H1 (cell line): ENCODE data around the gene ZNF518B. TPM values are rescaled to one million over a fixed set of nuclear protein-coding genes. Genes with fewer than 3 reads are reported as not detected.

ENCODE experiments used
- CTCF ChIA-PET: fragments of 300-600 bp; sonication (Branson Sonifier 250); formaldehyde crosslinking; loops from one replicate; lab custom pipeline; 2021; ENCODE audit not compliant: partially characterized antibody; lab: Charles Lee
- POLR2A ChIA-PET: fragments of 300-600 bp; sonication (Branson Sonifier 250); formaldehyde crosslinking; loops from one replicate; lab custom pipeline; 2021; ENCODE audit warnings: inconsistent platforms; ENCODE audit not compliant: partially characterized antibody; lab: Charles Lee
- DNase-seq, 2 experiments: peaks; one replicate each; pipeline versions ENCODE4 v3.0.0 to v3.0.0-alpha.2; 2010 to 2022; ENCODE audit warnings: low spot score in 2 of 2, low read depth in 1 of 2, mixed read lengths in 1 of 2
- FAIRE-seq: peaks from 2 replicates; lab custom pipeline; 2011; peaks lifted over from hg19 to GRCh38; lab: Jason Lieb, UNC
- H2AFZ ChIP-seq: 2 replicates; pipeline ENCODE4 v1.8.1; 2012; ENCODE audit warnings: low read length, inconsistent platforms
- H2AK5ac ChIP-seq: 2 replicates; pipeline ENCODE4 v1.6.1; 2013; ENCODE audit warnings: low read depth, low read length
- H2BK120ac ChIP-seq: replicated peaks from 2 replicates; pipeline ENCODE3; 2013; ENCODE audit warnings: low read depth, low read length, inconsistent platforms
- H2BK12ac ChIP-seq: 2 replicates; pipeline ENCODE4 v1.6.1; 2013; ENCODE audit warnings: low read depth, low read length
- H2BK15ac ChIP-seq: 2 replicates; pipeline ENCODE4 v1.6.1; 2013; ENCODE audit warnings: low read length
- H2BK20ac ChIP-seq: 2 replicates; pipeline ENCODE4 v1.6.1; 2013; ENCODE audit warnings: low read length
- H2BK5ac ChIP-seq: 2 replicates; pipeline ENCODE4 v1.6.1; 2013; ENCODE audit warnings: low read depth, low read length
- H3K14ac ChIP-seq: 2 replicates; pipeline ENCODE4 v1.6.1; 2013; ENCODE audit warnings: inconsistent platforms; ENCODE audit not compliant: insufficient read length
- H3K18ac ChIP-seq: 2 replicates; pipeline ENCODE4 v1.6.1; 2013; ENCODE audit warnings: low read length; ENCODE audit errors: extremely low read depth
- H3K23ac ChIP-seq: 2 replicates; pipeline ENCODE4 v1.6.1; 2013; ENCODE audit warnings: inconsistent platforms; ENCODE audit not compliant: insufficient read length
- H3K23me2 ChIP-seq: 2 replicates; pipeline ENCODE4 v1.6.1; 2013; ENCODE audit warnings: low read depth, low read length
- H3K27ac ChIP-seq: 2 replicates; pipeline ENCODE4 v1.6.1; 2011; ENCODE audit warnings: low read depth, low read length, inconsistent platforms
- H3K27me3 ChIP-seq, 4 experiments: replicated peaks in 1 of 4; 1 replicate in 1 of 4; 2 replicates in 3 of 4; pipeline versions ENCODE4 v1.6.1 to v1.8.1; 2011 to 2013; ENCODE audit warnings: low read length in 3 of 4, mild to moderate bottlenecking in 3 of 4, inconsistent platforms in 2 of 4, mixed read lengths in 2 of 4, moderate library complexity in 1 of 4; ENCODE audit not compliant: control insufficient read depth in 3 of 4, insufficient read depth in 3 of 4; ENCODE audit errors: extremely low read depth in 1 of 4
- H3K36me3 ChIP-seq, 4 experiments: 2 replicates each; pipeline versions ENCODE4 v1.6.1 to v1.8.1; 2011 to 2013; ENCODE audit warnings: mild to moderate bottlenecking in 4 of 4, low read length in 3 of 4, moderate library complexity in 2 of 4, control low read depth in 1 of 4, inconsistent platforms in 1 of 4; ENCODE audit not compliant: insufficient read depth in 4 of 4, control insufficient read depth in 2 of 4
- H3K4ac ChIP-seq: replicated peaks from 2 replicates; pipeline ENCODE3; 2013; ENCODE audit warnings: low read length, low read depth, mixed read lengths, inconsistent platforms; ENCODE audit not compliant: insufficient read length
- H3K4me1 ChIP-seq, 4 experiments: replicated peaks in 1 of 4; 1 replicate in 1 of 4; 2 replicates in 3 of 4; pipeline versions ENCODE4 v1.6.1 to v1.8.1; 2011 to 2013; ENCODE audit warnings: low read length in 3 of 4, inconsistent platforms in 2 of 4, mixed read lengths in 1 of 4; ENCODE audit not compliant: insufficient read depth in 4 of 4, control insufficient read depth in 3 of 4
- H3K4me2 ChIP-seq, 2 experiments: 2 replicates each; pipeline versions ENCODE4 v1.6.1 to v1.8.1; 2011 to 2013; ENCODE audit warnings: low read depth in 2 of 2, low read length in 2 of 2, control low read depth in 1 of 2, inconsistent platforms in 1 of 2, mild to moderate bottlenecking in 1 of 2; ENCODE audit not compliant: insufficient read depth in 1 of 2
- H3K4me3 ChIP-seq, 4 experiments: fragments of 200-600, 300-600 bp in 1 of 4; sonication (generic), shearing (Covaris generic), sonication (Bioruptor Twin) in 1 of 4; 2 replicates each; pipeline versions ENCODE4 v1.5.1 to v1.8.1; 2011 to 2016; ENCODE audit warnings: low read length in 4 of 4, low read depth in 3 of 4, control low read depth in 2 of 4, inconsistent platforms in 2 of 4, mild to moderate bottlenecking in 2 of 4, mixed read lengths in 1 of 4, moderate library complexity in 1 of 4; ENCODE audit not compliant: insufficient read depth in 2 of 4; ENCODE audit errors: extremely low read depth in 1 of 4
- H3K56ac ChIP-seq: replicated peaks from 2 replicates; pipeline ENCODE3; 2013; ENCODE audit warnings: low read depth, mild to moderate bottlenecking, mixed read lengths, low read length, inconsistent platforms; ENCODE audit not compliant: insufficient read length
- H3K79me1 ChIP-seq: 2 replicates; pipeline ENCODE4 v1.6.1; 2013; ENCODE audit warnings: low read depth, low read length, control low read depth
- H3K79me2 ChIP-seq, 2 experiments: 2 replicates each; pipeline versions ENCODE4 v1.6.1 to v1.8.1; 2012 to 2013; ENCODE audit warnings: low read length in 2 of 2, mild to moderate bottlenecking in 2 of 2, inconsistent platforms in 1 of 2; ENCODE audit not compliant: insufficient read depth in 2 of 2, control insufficient read depth in 1 of 2
- H3K9ac ChIP-seq, 4 experiments: replicated peaks in 1 of 4; 1 replicate in 1 of 4; 2 replicates in 3 of 4; pipeline versions ENCODE4 v1.6.1 to v1.8.1; 2011 to 2013; ENCODE audit warnings: low read depth in 3 of 4, low read length in 3 of 4, control low read depth in 2 of 4, mild to moderate bottlenecking in 2 of 4, moderate library complexity in 2 of 4, inconsistent platforms in 1 of 4; ENCODE audit errors: extremely low read depth in 1 of 4
- H3K9me3 ChIP-seq, 2 experiments: 2 replicates each; pipeline versions ENCODE4 v1.6.1 to v1.8.1; 2012 to 2013; ENCODE audit warnings: mild to moderate bottlenecking in 2 of 2, moderate library complexity in 2 of 2, control low read depth in 1 of 2, inconsistent platforms in 1 of 2, low read depth in 1 of 2, low read length in 1 of 2, mixed read lengths in 1 of 2; ENCODE audit not compliant: insufficient read depth in 2 of 2
- H4K20me1 ChIP-seq, 2 experiments: replicated peaks in 1 of 2; 2 replicates each; pipeline versions ENCODE3 to v1.8.1; 2011 to 2013; ENCODE audit warnings: inconsistent platforms in 2 of 2, low read length in 2 of 2, mild to moderate bottlenecking in 1 of 2; ENCODE audit not compliant: insufficient read depth in 2 of 2, control insufficient read depth in 1 of 2
- H4K5ac ChIP-seq: 2 replicates; pipeline ENCODE4 v1.6.1; 2013; ENCODE audit warnings: low read length, low read depth, mixed read lengths, inconsistent platforms; ENCODE audit not compliant: insufficient read length
- H4K8ac ChIP-seq: 2 replicates; pipeline ENCODE4 v1.8.0; 2013; ENCODE audit warnings: mild to moderate bottlenecking, moderate library complexity, low read length, inconsistent platforms; ENCODE audit not compliant: insufficient read depth; ENCODE audit errors: extremely low read depth
- H4K91ac ChIP-seq: replicated peaks from 2 replicates; pipeline ENCODE3; 2013; ENCODE audit warnings: low read length, mixed read lengths, inconsistent platforms; ENCODE audit not compliant: insufficient read length
- CHD2 ChIP-seq: IDR thresholded peaks from 2 replicates; pipeline ENCODE4 v1.6.1; 2012; ENCODE audit warnings: low read length, improper control_type of control experiment
- GTF2F1 ChIP-seq: IDR thresholded peaks from 2 replicates; pipeline ENCODE4 v1.6.1; 2012; ENCODE audit warnings: low read depth, low read length, improper control_type of control experiment, borderline replicate concordance
- KDM1A ChIP-seq: fragments of 200-600, 300-600 bp; sonication (generic); IDR thresholded peaks from 2 replicates; pipeline ENCODE4 v1.7.1; 2016; ENCODE audit warnings: mild to moderate bottlenecking, low read length, borderline replicate concordance
- NANOG ChIP-seq: IDR thresholded peaks from 2 replicates; pipeline ENCODE4 v1.6.1; 2011; ENCODE audit warnings: low read length, low read depth, mild to moderate bottlenecking, inconsistent platforms; ENCODE audit not compliant: insufficient read depth, poor library complexity, severe bottlenecking
- WGBS, 2 experiments: shearing (Covaris generic) in 1 of 2; methylation state at CpG; one replicate each; pipeline versions ENCODE4 v1.1.6 to v1.1.7; 2013 to 2015; ENCODE audit warnings: low lambda C conversion rate in 2 of 2, mixed read lengths in 2 of 2, inconsistent platforms in 1 of 2, low coverage in 1 of 2, missing lambda C conversion rate in 1 of 2; ENCODE audit not compliant: insufficient replicate concordance in 2 of 2, insufficient coverage in 1 of 2, insufficient read length in 1 of 2; ENCODE audit errors: extremely low coverage in 1 of 2, missing lambda C conversion rate in 1 of 2; 5-methylcytosine and 5-hydroxymethylcytosine counted together
- polyA plus RNA-seq, 7 experiments: library from polyadenylated mRNA; depleted of rRNA in 3 of 7; stranded (reverse) in 5 of 7; unstranded in 2 of 7; fragments of >200 nt in 5 of 7; fragments of 200-250 nt in 2 of 7; gene quantifications; 1 replicate in 5 of 7; 2 replicates in 1 of 7; 4 replicates in 1 of 7; pipeline versions ENCODE4 v1.2.1 to v1.2.3, GENCODE V29; 2011 to 2013; ENCODE audit warnings: missing spikeins in 2 of 7, mixed read lengths in 2 of 7
- total RNA-seq: library from RNA; stranded (reverse); fragmentation: NEBNext Ultra II Directional; extraction: Animal tissue kit (Norgen Biotek cat#: 25700); gene quantifications from 2 replicates; pipeline ENCODE4 v1.2.1, GENCODE V29; 2021
- TF ChIP-seq, protein P1 (sequence below): IDR thresholded peaks from 2 replicates; pipeline ENCODE4 v1.6.1; 2012; ENCODE audit warnings: inconsistent platforms

Gene ZNF518B
- total and polyA plus RNA-seq, 2 of the 8 experiments (the other 6 are each of a cell fraction or from before 2014, with no cell fraction given), result 2.9 to 9.0 TPM

DNA sequence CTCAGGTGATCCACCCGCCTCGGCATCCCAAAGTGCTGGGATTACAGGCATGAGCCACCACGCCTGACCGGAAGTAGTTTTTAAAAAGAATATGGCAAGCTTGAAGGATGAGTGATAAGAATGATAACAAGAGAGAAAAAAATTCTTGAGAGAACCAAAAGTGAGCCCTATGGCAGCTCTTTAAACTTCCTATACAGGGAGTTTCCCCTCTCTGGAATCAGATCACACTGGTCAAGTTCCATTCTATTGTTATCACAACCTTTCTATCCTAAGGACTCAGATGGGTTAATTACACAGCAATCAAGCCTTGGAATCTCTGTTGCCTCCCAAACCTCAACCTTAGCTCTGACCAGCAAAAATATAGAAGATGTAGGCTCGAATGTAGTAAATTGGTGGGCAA is 33.8 kb upstream of the ZNF518B start:
- H3K18ac ChIP-seq, result no peak overlapping the region
- H4K5ac ChIP-seq, result no peak overlapping the region
- H2BK12ac ChIP-seq, result no peak overlapping the region
- H3K9me3 ChIP-seq, result no peaks in the 10 kb centered on the region
- H3K4ac ChIP-seq, result no peak overlapping the region
- no peak overlapping the region for H4K91ac ChIP-seq
- no peak overlapping the region for H3K56ac ChIP-seq
- no peak overlapping the region for H3K14ac ChIP-seq
- H4K8ac ChIP-seq, result no peak overlapping the region
- peaks cover 3 to 12% (median 7%) of the 10 kb centered on the region in 4 experiments; a peak in 5 of 7 replicates for H3K27me3 ChIP-seq
- no peaks in the 10 kb centered on the region for H3K36me3 ChIP-seq
- H3K23ac ChIP-seq, result no peak overlapping the region
- no peak overlapping the region for H3K9ac ChIP-seq
- no peak overlapping the region for H2BK15ac ChIP-seq
- 95% methylated on average over 3 of the region's 5 CpGs; no CpG with 5 or more reads in 1 of the 2 experiments for WGBS, 2 experiments
- FAIRE-seq (no peak), DNase-seq (no peak)
- CTCF ChIA-PET, result interaction anchor here (0.7 to 1.7 kb wide), 6 partner anchors 10 to 347 kb away, joined by 3 to 4 read pairs (median 3); no protein-coding TSS in a partner anchor
- H2BK5ac ChIP-seq, result no peak overlapping the region
- no peak overlapping the region for H2AK5ac ChIP-seq
- POLR2A ChIA-PET, result no interaction called here
- no peak overlapping the region for H3K4me2 ChIP-seq
- no peak overlapping the region for H2AFZ ChIP-seq
- H3K79me2 ChIP-seq, result no peaks in the 10 kb centered on the region
- no peak overlapping the region for H2BK20ac ChIP-seq
- TF ChIP-seq KDM1A, result no peak
- TF ChIP-seq NANOG, result no peak
- no peak for TF ChIP-seq CHD2
- TF ChIP-seq, protein P1, sequence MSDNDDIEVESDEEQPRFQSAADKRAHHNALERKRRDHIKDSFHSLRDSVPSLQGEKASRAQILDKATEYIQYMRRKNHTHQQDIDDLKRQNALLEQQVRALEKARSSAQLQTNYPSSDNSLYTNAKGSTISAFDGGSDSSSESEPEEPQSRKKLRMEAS, result no peak
- TF ChIP-seq GTF2F1, result no peak
- H3K27ac ChIP-seq, result no peak overlapping the region
- H2BK120ac ChIP-seq, result no peak overlapping the region
- peaks cover 0 to 2% of the 10 kb centered on the region in 2 experiments for H4K20me1 ChIP-seq
- no peaks in the 10 kb centered on the region for H3K79me1 ChIP-seq
- H3K23me2 ChIP-seq, result no peaks in the 10 kb centered on the region
- peaks cover 0 to 9% (median 3%) of the 10 kb centered on the region in 4 experiments; a peak in 4 of 7 replicates for H3K4me1 ChIP-seq
- no peak overlapping the region for H3K4me3 ChIP-seq
